Measurements from ENCODE around the gene AGK.

The AGK gene

DNA sequence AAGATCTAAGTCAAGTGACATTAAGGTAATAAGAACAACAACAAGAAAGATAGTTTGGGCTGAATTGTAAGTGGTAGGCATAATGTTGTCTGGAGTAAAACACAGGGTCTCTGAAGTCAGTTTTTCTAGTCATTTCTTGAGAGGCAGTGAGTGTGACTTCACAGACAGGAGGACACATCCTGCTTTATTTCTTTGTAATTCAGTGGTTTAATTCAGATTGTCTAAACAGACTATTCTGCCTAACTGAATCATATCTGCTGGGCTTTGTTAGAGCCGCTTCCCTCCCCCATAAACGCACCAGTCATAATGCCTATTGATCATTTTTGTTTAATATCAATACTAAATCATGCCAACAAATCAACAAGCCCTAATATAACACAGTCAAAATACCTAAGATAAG lies 46.8 kb downstream of the AGK start:
- H3K4me3 ChIP-seq, result no peak overlapping the region
- no peak overlapping the region for H3K27ac ChIP-seq
- no peak for DNase-seq (ENCODE audit: low spot score)
- TF ChIP-seq, protein P1, sequence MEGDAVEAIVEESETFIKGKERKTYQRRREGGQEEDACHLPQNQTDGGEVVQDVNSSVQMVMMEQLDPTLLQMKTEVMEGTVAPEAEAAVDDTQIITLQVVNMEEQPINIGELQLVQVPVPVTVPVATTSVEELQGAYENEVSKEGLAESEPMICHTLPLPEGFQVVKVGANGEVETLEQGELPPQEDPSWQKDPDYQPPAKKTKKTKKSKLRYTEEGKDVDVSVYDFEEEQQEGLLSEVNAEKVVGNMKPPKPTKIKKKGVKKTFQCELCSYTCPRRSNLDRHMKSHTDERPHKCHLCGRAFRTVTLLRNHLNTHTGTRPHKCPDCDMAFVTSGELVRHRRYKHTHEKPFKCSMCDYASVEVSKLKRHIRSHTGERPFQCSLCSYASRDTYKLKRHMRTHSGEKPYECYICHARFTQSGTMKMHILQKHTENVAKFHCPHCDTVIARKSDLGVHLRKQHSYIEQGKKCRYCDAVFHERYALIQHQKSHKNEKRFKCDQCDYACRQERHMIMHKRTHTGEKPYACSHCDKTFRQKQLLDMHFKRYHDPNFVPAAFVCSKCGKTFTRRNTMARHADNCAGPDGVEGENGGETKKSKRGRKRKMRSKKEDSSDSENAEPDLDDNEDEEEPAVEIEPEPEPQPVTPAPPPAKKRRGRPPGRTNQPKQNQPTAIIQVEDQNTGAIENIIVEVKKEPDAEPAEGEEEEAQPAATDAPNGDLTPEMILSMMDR (IDR thresholded peaks at IDR 0.05), result no peak

DNA sequence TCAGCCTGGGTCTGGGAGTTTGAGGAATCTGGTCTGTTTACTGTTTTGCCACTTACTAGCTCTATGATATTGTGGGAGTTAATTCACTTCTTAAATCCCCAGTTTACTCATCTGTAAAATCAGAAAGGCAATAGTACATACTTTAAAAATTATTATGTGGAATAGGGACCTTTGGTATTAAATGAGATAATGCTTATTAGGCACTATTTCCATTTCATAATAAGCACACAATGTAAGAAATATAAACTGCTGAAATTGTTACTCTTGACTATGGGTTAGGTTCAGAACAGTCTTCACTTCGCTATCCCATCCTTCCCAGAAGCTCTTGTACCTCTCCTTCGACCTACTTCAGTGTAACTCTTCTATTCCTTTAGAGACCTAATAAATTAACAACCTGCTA lies 47.2 kb downstream of the AGK start:
- TF ChIP-seq, protein P1 (IDR thresholded peaks at IDR 0.05), result no peak
- DNase-seq (ENCODE audit: low spot score), result no peak
- Histone ChIP-seq H3K27ac (no peak overlapping the region), H3K4me3 (no peak overlapping the region)

- no peak overlapping the region for H3K4me3 ChIP-seq
- TF ChIP-seq, protein P1 (IDR thresholded peaks at IDR 0.05), result no peak
- no peak overlapping the region for H3K27ac ChIP-seq
- no peak for DNase-seq (ENCODE audit: low spot score)
These were observed 49.2 kb downstream of the AGK start for GRCh38 chr7:141600168-141601006.

DNA sequence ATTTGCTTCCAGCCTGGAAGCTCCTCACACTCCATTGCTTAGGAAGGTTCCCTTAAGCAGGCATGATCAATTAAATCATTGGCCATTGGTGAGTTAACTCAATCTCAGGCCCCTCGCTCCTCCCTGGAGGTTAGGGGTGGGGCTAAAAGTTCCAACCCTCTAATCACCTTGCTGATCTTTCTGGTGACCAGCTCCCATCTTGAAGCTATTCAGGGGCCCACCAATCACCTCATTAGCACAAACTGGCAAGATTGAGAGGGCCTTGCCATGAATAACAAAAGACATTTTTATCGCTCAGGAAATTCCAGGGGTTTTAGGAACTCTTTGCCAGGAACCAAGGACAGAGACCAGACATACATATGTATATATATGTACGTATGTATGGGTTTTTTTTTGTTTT lies 58.4 kb downstream of the AGK start:
- TF ChIP-seq, protein P1 (IDR thresholded peaks at IDR 0.05), result no peak
- DNase-seq (ENCODE audit: low spot score), result no peak
- no peak overlapping the region for H3K27ac ChIP-seq
- no peak overlapping the region for H3K4me3 ChIP-seq

- H3K4me3 ChIP-seq, result no peak overlapping the region
- TF ChIP-seq, protein P1 (IDR thresholded peaks at IDR 0.05), result no peak
- no peak overlapping the region for H3K27ac ChIP-seq
- DNase-seq (ENCODE audit: low spot score), result no peak
These were observed 59.5 kb downstream of the AGK start for GRCh38 chr7:141610671-141611070.

GRCh38 chr7:141612861-141613260 lies 61.7 kb downstream of the AGK start:
- no peak for DNase-seq (ENCODE audit: low spot score)
- TF ChIP-seq, protein P1 (IDR thresholded peaks at IDR 0.05), result no peak
- Histone ChIP-seq H3K27ac (no peak overlapping the region), H3K4me3 (no peak overlapping the region)

DNA sequence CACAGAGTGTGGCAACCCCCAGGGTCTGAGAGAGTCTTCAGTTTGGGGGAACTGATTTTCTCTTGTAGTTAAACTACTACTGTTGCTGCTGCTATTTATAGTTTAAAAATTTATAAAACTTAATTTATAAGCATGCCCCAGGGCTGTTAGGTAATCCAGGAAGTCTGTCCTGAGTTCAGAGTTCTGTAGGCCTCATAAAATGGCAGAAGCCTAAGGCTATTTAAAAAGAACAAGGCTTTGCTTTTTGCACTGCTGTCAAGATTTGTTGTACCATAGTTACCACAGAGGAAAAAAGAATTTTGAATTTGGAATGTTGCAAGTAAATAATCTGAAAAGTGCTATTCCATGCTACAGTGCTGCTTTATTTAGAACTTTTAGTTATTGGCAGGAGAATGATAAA lies 66.1 kb downstream of the AGK start:
- TF ChIP-seq, protein P1 (IDR thresholded peaks at IDR 0.05), result no peak

More for the DNA sequence above, 66.1 kb downstream of the AGK start:
- DNase-seq (ENCODE audit: low spot score), result no peak
- H3K4me3 ChIP-seq, result no peak overlapping the region
- no peak overlapping the region for H3K27ac ChIP-seq
